NB4 (cell line): ENCODE data around the gene HELB.

ENCODE experiments used
- CTCF ChIP-seq: IDR thresholded peaks from one replicate; pipeline ENCODE4 v1.5.1; 2012; ENCODE audit warnings: low read depth, low read length
- MAX ChIP-seq: IDR thresholded peaks from 2 replicates; pipeline ENCODE4 v1.6.1; 2011; ENCODE audit warnings: low read depth, low read length
- MYC ChIP-seq: IDR thresholded peaks from 2 replicates; pipeline ENCODE4 v1.6.1; 2011; ENCODE audit warnings: low read depth, low read length
- POLR2A ChIP-seq: IDR thresholded peaks from 2 replicates; pipeline ENCODE4 v1.6.1; 2011; ENCODE audit warnings: mild to moderate bottlenecking; ENCODE audit not compliant: insufficient read length; ENCODE audit errors: extremely low read depth

- TF ChIP-seq POLR2A (no peak), CTCF (no peak), MYC (no peak), MAX (no peak)
Observed at GRCh38 chr12:66352899-66353298, 50.6 kb downstream of the HELB start.
